HG02759 (cell line): ENCODE measurements around the gene ZMYM4.
"Not testable (repeated sequence)": the region's sequence is repeated elsewhere in the genome, so short reads cannot be mapped to it uniquely, and the experiment has no call there.

Experiments
- ATAC-seq: cut with Tn5 transposase; IDR thresholded peaks from one replicate; pipeline ENCODE4 v1.9.1; 2021; ENCODE audit warnings: mild to moderate bottlenecking, moderate library complexity; ENCODE audit not compliant: unreplicated experiment

Gene ZMYM4

GRCh38 chr1:35268282-35269200 is at the start of gene ZMYM4:
Gene ZMYM4, plus strand, starts transcription at chr1:35268709. Its CDS starts 338 bp downstream, at chr1:35269047.
- peak; percentile 89 for ATAC-seq

DNA sequence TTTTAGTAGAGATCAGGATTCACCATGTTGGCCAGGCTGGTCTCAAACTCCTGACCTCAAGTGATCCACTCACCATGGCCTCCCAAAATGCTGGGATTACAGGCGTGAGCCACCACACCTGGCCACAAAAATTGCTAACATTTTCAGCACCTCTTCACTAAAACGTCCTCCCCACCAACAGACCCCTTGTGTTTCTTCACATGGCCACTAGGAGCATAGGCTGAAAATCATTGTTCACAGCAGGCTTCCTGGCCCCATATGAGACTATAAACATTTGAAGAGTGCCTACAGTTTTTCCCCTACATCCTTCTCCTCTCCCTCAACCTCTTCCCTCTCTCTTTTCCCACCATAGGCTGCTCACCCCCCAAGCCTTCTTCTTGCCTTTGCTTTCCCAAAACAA is 47.5 kb upstream of the ZMYM4 start:
- ATAC-seq, result no peak

- ATAC-seq, result no peak
Measured at GRCh38 chr1:35222322-35223083, 46.0 kb upstream of the ZMYM4 start.

GRCh38 chr1:35223084-35223630 is 45.4 kb upstream of the ZMYM4 start:
- ATAC-seq, result no peak

DNA sequence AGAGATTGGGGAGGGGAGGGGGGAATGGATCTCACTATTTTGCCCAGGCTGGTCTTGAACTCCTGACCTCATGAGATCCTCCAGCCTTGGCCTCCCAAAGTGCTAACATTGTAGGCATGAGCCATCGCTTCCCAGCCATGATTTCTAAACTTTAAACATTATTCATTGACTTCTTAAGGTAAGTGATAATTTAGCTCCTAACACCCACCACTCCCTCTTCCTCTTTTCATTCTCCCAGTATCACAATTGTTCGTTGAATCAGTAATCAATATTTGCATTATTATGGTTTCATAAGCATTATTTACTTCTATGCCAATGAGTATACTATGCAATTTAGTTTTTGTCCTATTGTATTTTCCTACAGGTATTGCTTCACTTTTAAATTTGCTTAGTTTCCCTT is 42.0 kb upstream of the ZMYM4 start:
- no peak for ATAC-seq

DNA sequence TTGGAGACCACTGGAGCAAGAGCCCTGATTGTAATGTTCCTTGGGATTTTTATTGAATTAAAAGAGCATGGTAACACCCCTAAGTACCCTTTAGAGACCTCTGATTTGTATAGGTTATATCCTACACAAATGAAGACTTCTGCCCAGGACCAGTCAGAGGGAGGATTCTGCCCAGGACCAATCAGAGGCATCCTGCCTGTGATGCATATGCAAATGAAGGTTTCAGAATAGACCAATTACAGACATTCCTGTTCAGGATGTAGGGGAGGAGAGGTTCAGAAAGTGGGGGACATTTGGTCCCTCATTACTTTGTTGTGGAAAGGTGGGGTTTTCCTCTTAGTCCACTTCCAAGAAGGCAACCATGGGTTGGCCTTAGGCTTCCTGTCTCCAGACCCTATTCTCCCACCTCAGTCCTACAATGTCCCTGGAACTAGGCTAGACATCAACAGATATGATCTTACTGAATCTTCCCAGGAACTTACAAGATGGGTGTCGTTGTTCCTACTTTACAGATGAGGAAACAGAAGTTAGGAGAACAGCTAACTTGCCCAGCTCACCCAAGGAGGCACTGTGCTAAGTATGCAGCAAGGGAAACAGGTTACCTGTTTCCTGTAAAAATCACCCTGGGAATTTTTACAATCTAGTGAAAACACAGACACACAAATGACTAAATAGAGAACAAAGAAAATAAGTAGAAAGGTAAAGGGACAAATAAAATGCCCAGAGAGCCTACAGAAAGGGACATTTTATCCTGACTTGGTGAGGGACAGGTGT is 38.7 kb upstream of the ZMYM4 start:
- ATAC-seq, result no peak

DNA sequence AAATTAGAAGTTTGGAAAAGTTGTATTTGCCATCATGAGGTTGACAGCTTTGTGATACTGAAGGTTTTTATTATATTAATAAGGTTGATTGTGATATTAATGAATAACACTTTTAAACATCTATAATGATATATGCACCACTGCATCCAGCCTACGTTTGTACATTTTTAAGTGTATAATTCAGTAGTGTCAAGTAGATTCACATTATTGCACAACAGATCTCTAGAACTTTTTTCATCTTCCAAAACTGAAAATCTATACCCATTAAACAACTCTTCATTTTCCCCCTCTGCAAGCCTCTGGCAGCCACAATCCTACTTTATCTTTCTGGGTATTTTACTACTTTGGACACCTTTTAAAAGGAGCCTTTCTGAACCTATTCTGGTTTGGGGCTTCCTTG is 37.2 kb upstream of the ZMYM4 start:
- ATAC-seq, result no peak

GRCh38 chr1:35236772-35237171 is 31.7 kb upstream of the ZMYM4 start:
- not testable (repeated sequence) for ATAC-seq

GRCh38 chr1:35243691-35244090 is 24.8 kb upstream of the ZMYM4 start:
- no peak for ATAC-seq

DNA sequence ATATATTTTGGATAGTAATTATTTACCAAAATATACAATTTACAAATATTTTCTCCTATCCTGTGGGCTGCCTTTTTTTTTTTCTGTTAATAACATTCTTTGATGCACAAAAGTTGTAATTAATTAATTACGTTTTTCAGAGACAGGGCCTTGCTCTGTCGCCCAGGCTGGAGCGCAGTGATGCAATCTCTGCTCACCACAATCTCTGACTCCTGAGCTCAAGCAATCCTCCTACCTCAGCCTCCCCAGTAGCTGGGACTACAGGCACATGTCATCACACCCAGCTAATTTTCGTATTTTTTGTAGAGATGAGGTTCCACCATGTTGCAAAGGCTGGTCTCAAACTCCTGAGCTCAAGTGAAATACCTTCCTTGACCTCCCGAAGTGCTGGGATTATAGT is 21.3 kb upstream of the ZMYM4 start:
- ATAC-seq, result no peak

GRCh38 chr1:35253941-35254340 is 14.6 kb upstream of the ZMYM4 start:
- no peak for ATAC-seq

GRCh38 chr1:35255276-35255675 is 13.2 kb upstream of the ZMYM4 start:
- ATAC-seq, result no peak

DNA sequence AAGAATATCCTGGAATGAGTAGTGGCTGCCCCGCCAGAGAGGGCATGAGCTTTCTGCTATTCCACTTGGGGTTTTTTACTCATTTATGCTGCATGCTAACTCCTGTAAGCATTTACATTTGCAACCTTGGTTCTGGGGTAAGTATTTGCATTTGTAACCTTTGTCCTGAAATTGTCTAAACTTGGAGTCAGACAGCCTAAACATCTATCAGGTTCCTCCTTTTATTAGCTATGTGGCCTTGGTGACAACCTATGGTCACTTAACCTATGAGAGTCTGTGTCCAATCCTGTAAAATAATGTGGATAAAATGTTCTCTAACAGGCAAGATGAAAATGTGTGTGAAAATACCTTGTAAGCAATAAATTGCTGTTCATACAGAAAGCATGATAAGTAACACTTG is 8.9 kb upstream of the ZMYM4 start:
- ATAC-seq, result no peak

DNA sequence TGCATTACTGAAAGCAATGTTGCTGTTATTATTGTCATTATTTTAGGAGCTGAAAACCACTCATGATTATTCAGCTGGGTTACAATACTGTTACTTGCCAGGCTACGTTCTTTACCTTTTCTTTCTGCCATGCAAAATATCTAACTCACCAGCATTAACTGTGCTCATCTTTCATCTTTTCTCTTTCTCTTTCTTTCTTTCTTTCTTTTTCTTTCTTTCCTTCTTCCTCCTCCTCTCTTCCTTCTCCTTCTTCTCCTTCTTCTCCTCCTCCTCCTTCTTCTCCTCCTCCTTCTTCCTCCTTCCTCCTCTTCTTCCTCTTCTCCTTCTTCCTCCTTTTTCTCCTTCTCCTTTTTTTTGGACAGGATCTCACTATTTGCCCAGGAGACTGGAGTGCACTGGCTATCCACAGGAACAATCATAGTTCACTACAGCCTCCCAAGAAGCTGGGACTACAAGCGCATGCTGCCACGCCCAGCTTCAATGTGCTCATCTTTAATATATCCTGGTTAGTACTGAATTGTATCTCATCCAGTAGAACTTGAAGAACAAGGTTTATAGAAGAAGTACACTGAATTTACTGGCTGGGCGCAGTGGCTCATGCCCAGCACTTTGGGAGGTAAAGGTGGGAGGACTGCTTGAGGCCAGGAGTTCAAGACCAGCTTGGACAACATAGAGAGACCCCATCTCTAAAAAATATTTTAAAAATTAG is 6.9 kb upstream of the ZMYM4 start:
- no peak for ATAC-seq

GRCh38 chr1:35264035-35264434 is 4.5 kb upstream of the ZMYM4 start:
- no peak for ATAC-seq

- ATAC-seq, result no peak
Measured at GRCh38 chr1:35264871-35265270, 3.6 kb upstream of the ZMYM4 start.

GRCh38 chr1:35266306-35266705 is 2.2 kb upstream of the ZMYM4 start:
- ATAC-seq, result no peak

GRCh38 chr1:35269201-35269988 is 886 bp downstream of the ZMYM4 start:
- ATAC-seq, result no peak

- ATAC-seq, result no peak
Measured at GRCh38 chr1:35269989-35270289, 1.4 kb downstream of the ZMYM4 start.

GRCh38 chr1:35270836-35271235 is 2.3 kb downstream of the ZMYM4 start:
- ATAC-seq, result no peak
